ENCODE measurements around the gene PIGH.

Gene PIGH, protein sequence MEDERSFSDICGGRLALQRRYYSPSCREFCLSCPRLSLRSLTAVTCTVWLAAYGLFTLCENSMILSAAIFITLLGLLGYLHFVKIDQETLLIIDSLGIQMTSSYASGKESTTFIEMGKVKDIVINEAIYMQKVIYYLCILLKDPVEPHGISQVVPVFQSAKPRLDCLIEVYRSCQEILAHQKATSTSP

DNA sequence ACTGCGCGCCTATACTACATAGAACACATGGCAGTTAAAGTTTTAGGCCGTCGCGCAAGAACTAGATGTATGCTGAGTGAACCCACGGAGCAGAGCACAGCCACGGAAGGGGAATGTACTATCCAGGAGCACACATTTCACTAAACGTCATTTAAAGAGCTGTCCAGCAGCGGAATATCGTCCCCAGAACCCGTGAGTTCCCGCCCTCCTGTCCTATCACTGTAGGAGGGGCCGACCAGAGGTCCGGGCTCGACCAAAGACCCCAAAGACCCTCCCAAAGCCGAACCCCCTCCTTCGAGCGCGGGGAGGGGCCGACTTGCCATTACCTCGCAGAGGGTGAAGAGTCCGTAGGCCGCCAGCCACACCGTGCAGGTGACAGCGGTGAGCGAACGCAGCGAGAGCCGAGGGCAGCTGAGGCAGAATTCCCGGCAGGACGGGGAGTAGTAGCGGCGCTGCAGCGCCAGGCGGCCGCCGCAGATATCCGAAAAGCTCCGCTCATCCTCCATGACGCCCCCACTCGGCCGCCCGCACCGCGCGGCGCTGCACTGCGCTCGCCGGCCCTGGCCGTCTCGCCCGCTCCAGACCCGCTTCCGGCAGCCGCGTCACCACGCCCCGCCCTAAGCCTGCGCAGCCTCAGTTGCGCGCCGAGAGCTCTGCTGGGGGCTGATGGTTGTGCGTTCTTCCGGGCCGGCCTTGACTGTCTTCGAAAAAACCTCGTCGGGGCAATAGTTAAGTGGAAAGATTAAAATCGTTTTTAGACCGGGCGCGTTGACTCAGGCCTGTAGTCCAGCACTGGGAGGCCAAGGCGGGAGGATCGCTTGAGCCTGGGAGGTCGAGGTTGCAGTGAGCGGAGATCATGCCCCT is at the start of gene PIGH:
TSS of gene PIGH (minus strand) at position 571 of the 864 bp plus-strand sequence. CDS start at position 506, 65 bp downstream.
- no peaks in the 10 kb centered on the region for H3K27me3 ChIP-seq (replicated peaks; ENCODE audit: control insufficient read depth, insufficient read depth, low read length)
- peak; percentile 95 for DNase-seq (ENCODE audit: extremely low read depth, insufficient read length)
- peak within 1 kb of the TSS; percentile 90 for H3K4me3 ChIP-seq (replicated peaks; ENCODE audit: low read depth, low read length)
- peaks cover 2% of the 10 kb centered on the region; the same call in 1 of the 2 replicates for H3K36me3 ChIP-seq (ENCODE audit: control insufficient read depth, insufficient read depth, low read length)
- peak; percentile 56 for TF ChIP-seq CTCF (IDR thresholded peaks at IDR 0.05; ENCODE audit: insufficient read depth, low read length, poor library complexity, severe bottlenecking)

GRCh38 chr14:67646131-67646530 is 46.1 kb upstream of the PIGH start:
- H3K36me3 ChIP-seq (ENCODE audit: control insufficient read depth, insufficient read depth, low read length), result peaks cover 4% of the 10 kb centered on the region
- H3K4me3 ChIP-seq (replicated peaks; ENCODE audit: low read depth, low read length), result no peak overlapping the region
- TF ChIP-seq CTCF (IDR thresholded peaks at IDR 0.05; ENCODE audit: insufficient read depth, low read length, poor library complexity, severe bottlenecking), result no peak
- DNase-seq (ENCODE audit: extremely low read depth, insufficient read length), result no peak
- H3K27me3 ChIP-seq (replicated peaks; ENCODE audit: control insufficient read depth, insufficient read depth, low read length), result no peaks in the 10 kb centered on the region

GRCh38 chr14:67645414-67645813 is 45.3 kb upstream of the PIGH start:
- H3K4me3 ChIP-seq (replicated peaks; ENCODE audit: low read depth, low read length), result no peak overlapping the region
- H3K27me3 ChIP-seq (replicated peaks; ENCODE audit: control insufficient read depth, insufficient read depth, low read length), result no peaks in the 10 kb centered on the region
- H3K36me3 ChIP-seq (ENCODE audit: control insufficient read depth, insufficient read depth, low read length), result no peaks in the 10 kb centered on the region; the same call in 1 of the 2 replicates
- no peak for DNase-seq (ENCODE audit: extremely low read depth, insufficient read length)
- no peak for TF ChIP-seq CTCF (IDR thresholded peaks at IDR 0.05; ENCODE audit: insufficient read depth, low read length, poor library complexity, severe bottlenecking)

- Histone ChIP-seq H3K27me3 (replicated peaks; ENCODE audit: control insufficient read depth, insufficient read depth, low read length) (no peaks in the 10 kb centered on the region), H3K4me3 (replicated peaks; ENCODE audit: low read depth, low read length) (no peak overlapping the region), H3K36me3 (ENCODE audit: control insufficient read depth, insufficient read depth, low read length) (no peaks in the 10 kb centered on the region)
- TF ChIP-seq CTCF (IDR thresholded peaks at IDR 0.05; ENCODE audit: insufficient read depth, low read length, poor library complexity, severe bottlenecking), result no peak
- no peak for DNase-seq (ENCODE audit: extremely low read depth, insufficient read length)
These were observed 44.4 kb upstream of the PIGH start for GRCh38 chr14:67644428-67644827.

DNA sequence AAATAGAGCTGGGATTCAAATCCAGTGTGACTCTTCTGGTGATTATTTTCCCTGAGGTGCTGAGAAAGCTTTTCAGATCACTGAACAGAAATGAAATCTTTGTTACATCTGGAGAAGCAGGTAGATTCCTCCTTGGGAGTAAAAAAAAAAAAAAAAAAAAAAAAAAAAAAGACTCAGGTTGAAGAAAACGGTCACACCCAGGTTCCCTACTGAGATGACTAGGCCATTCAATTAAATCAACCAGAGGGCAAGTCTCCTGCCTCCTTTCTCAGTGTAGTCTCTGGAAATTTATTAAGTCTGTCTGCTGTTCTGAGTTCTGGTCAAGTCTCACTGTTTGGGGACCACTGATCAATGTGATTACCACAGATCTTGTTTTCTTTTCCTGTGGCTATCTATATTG is 43.6 kb upstream of the PIGH start:
- no peak for DNase-seq (ENCODE audit: extremely low read depth, insufficient read length)
- TF ChIP-seq CTCF (IDR thresholded peaks at IDR 0.05; ENCODE audit: insufficient read depth, low read length, poor library complexity, severe bottlenecking), result no peak
- no peaks in the 10 kb centered on the region for H3K27me3 ChIP-seq (replicated peaks; ENCODE audit: control insufficient read depth, insufficient read depth, low read length)

More for the DNA sequence above, 43.6 kb upstream of the PIGH start:
- no peak overlapping the region for H3K4me3 ChIP-seq (replicated peaks; ENCODE audit: low read depth, low read length)
- no peaks in the 10 kb centered on the region for H3K36me3 ChIP-seq (ENCODE audit: control insufficient read depth, insufficient read depth, low read length)
